ENCODE results near the gene METTL26. TPM values are rescaled to one million over a fixed set of nuclear protein-coding genes. Genes with fewer than 3 reads are reported as not detected.

METTL26 gene
- total RNA-seq, result 91.2 and 122 TPM in 2 replicates

GRCh38 chr16:636206-637080 lies at the start of gene METTL26:
METTL26 (minus strand) TSS chr16:636305; CDS start chr16:636290, 15 bp downstream.

GRCh38 chr16:684071-684794 lies 48.1 kb upstream of the METTL26 start, which contains the start of gene JMJD8:
JMJD8 (minus strand) TSS chr16:684334; CDS start chr16:684319, 15 bp downstream.

GRCh38 chr16:679814-680624 lies 43.9 kb upstream of the METTL26 start, which contains the start of gene STUB1:
STUB1 (plus strand) TSS chr16:680410; CDS start chr16:680526, 116 bp downstream.

GRCh38 chr16:674968-675883 lies 39.1 kb upstream of the METTL26 start, which contains the start of gene RHBDL1:
RHBDL1 (plus strand) TSS chr16:675671; CDS start chr16:675791, 120 bp downstream.

GRCh38 chr16:667780-668518 lies 31.8 kb upstream of the METTL26 start, which contains the start of gene RHOT2:
RHOT2 (plus strand) TSS chr16:668132; CDS start chr16:668200, 68 bp downstream.

GRCh38 chr16:648781-649589 lies 12.9 kb upstream of the METTL26 start, which contains the start of gene WDR90:
WDR90 (plus strand) TSS chr16:649365; CDS start chr16:649417, 52 bp downstream.

GRCh38 chr16:641326-642188 lies 5.5 kb upstream of the METTL26 start, which contains the start of gene MCRIP2:
MCRIP2 (plus strand) TSS chr16:641828; CDS start chr16:641992, 164 bp downstream.

GRCh38 chr16:630815-631405 lies 5.2 kb downstream of the METTL26 start, which contains the start of gene WFIKKN1:
WFIKKN1 (plus strand) TSS chr16:630985; CDS start chr16:631254, 269 bp downstream.

GRCh38 chr16:589658-590187 lies 46.4 kb downstream of the METTL26 start, which contains the start of gene RAB40C:
RAB40C (plus strand) TSS chr16:590066; CDS start chr16:590292, 226 bp downstream.

Other genes starting within 250 kb of the METTL26 start
- 56.7 and 109 TPM in 2 replicates for gene NME4, start 239.1 kb downstream of the METTL26 start, total RNA-seq
- 17.9 and 43.8 TPM in 2 replicates for gene DECR2, start 234.4 kb downstream of the METTL26 start, total RNA-seq
- gene RAB11FIP3, start 210.7 kb downstream of the METTL26 start, total RNA-seq, result 20.8 and 30.6 TPM in 2 replicates
- 33.5 and 52.9 TPM in 2 replicates for gene CAPN15, start 108.6 kb downstream of the METTL26 start, total RNA-seq
- gene PRR35, start 75.9 kb downstream of the METTL26 start, total RNA-seq, result not detected in 2 replicates
- 3.1 and 4.7 TPM in 2 replicates for gene NHLRC4, start 69.3 kb downstream of the METTL26 start, total RNA-seq
- gene PIGQ, start 66.3 kb downstream of the METTL26 start, total RNA-seq, result 32.3 and 38.7 TPM in 2 replicates
- 13.2 and 17.4 TPM in 2 replicates for gene RAB40C, start 46.2 kb downstream of the METTL26 start, total RNA-seq
- gene WFIKKN1, start 5.3 kb downstream of the METTL26 start, total RNA-seq, result 0.29 and 0.50 TPM in 2 replicates
- 11.8 and 20.3 TPM in 2 replicates for gene MCRIP2, start 5.5 kb upstream of the METTL26 start, total RNA-seq
- 9.4 and 16.3 TPM in 2 replicates for gene WDR90, start 13.1 kb upstream of the METTL26 start, total RNA-seq
- gene RHOT2, start 31.8 kb upstream of the METTL26 start, total RNA-seq, result 51.6 and 57.7 TPM in 2 replicates
- gene RHBDL1, start 39.4 kb upstream of the METTL26 start, total RNA-seq, result 4.8 and 9.4 TPM in 2 replicates
- gene STUB1, start 44.1 kb upstream of the METTL26 start, total RNA-seq, result 126 and 174 TPM in 2 replicates
- gene JMJD8, start 48.0 kb upstream of the METTL26 start, total RNA-seq, result 31.0 and 55.1 TPM in 2 replicates
- gene WDR24, start 54.1 kb upstream of the METTL26 start, total RNA-seq, result 8.3 and 10.3 TPM in 2 replicates
- 0.17 and 0.29 TPM in 2 replicates for gene FBXL16, start 69.5 kb upstream of the METTL26 start, total RNA-seq
- gene METRN, start 78.8 kb upstream of the METTL26 start, total RNA-seq, result 57.7 and 136 TPM in 2 replicates
- 31.3 and 37.1 TPM in 2 replicates for gene ANTKMT, start 84.8 kb upstream of the METTL26 start, total RNA-seq
- gene CCDC78, start 90.1 kb upstream of the METTL26 start, total RNA-seq, result 1.6 and 3.8 TPM in 2 replicates
- 16.4 and 21.5 TPM in 2 replicates for gene HAGHL, start 90.8 kb upstream of the METTL26 start, total RNA-seq
- gene CIAO3, start 104.7 kb upstream of the METTL26 start, total RNA-seq, result 27.3 and 44.3 TPM in 2 replicates
- gene MSLN, start 124.4 kb upstream of the METTL26 start, total RNA-seq, result 0.17 TPM in 1 of 2 replicates, not detected in the other
- gene RPUSD1, start 152.1 kb upstream of the METTL26 start, total RNA-seq, result 20.5 and 29.6 TPM in 2 replicates
- 6.9 and 18.3 TPM in 2 replicates for gene CHTF18, start 152.3 kb upstream of the METTL26 start, total RNA-seq
- gene GNG13, start 164.4 kb upstream of the METTL26 start, total RNA-seq, result not detected in 2 replicates

All from smooth muscle cell of trachea (primary cell).